ENCODE results near the gene DISP2. TPM values are rescaled to one million over a fixed set of nuclear protein-coding genes. Genes with fewer than 3 reads are reported as not detected.

The DISP2 gene
- total and polyA plus RNA-seq, 2 experiments from 2014 or later, result 1.3 to 2.2 TPM

- TF ChIP-seq, protein P1, sequence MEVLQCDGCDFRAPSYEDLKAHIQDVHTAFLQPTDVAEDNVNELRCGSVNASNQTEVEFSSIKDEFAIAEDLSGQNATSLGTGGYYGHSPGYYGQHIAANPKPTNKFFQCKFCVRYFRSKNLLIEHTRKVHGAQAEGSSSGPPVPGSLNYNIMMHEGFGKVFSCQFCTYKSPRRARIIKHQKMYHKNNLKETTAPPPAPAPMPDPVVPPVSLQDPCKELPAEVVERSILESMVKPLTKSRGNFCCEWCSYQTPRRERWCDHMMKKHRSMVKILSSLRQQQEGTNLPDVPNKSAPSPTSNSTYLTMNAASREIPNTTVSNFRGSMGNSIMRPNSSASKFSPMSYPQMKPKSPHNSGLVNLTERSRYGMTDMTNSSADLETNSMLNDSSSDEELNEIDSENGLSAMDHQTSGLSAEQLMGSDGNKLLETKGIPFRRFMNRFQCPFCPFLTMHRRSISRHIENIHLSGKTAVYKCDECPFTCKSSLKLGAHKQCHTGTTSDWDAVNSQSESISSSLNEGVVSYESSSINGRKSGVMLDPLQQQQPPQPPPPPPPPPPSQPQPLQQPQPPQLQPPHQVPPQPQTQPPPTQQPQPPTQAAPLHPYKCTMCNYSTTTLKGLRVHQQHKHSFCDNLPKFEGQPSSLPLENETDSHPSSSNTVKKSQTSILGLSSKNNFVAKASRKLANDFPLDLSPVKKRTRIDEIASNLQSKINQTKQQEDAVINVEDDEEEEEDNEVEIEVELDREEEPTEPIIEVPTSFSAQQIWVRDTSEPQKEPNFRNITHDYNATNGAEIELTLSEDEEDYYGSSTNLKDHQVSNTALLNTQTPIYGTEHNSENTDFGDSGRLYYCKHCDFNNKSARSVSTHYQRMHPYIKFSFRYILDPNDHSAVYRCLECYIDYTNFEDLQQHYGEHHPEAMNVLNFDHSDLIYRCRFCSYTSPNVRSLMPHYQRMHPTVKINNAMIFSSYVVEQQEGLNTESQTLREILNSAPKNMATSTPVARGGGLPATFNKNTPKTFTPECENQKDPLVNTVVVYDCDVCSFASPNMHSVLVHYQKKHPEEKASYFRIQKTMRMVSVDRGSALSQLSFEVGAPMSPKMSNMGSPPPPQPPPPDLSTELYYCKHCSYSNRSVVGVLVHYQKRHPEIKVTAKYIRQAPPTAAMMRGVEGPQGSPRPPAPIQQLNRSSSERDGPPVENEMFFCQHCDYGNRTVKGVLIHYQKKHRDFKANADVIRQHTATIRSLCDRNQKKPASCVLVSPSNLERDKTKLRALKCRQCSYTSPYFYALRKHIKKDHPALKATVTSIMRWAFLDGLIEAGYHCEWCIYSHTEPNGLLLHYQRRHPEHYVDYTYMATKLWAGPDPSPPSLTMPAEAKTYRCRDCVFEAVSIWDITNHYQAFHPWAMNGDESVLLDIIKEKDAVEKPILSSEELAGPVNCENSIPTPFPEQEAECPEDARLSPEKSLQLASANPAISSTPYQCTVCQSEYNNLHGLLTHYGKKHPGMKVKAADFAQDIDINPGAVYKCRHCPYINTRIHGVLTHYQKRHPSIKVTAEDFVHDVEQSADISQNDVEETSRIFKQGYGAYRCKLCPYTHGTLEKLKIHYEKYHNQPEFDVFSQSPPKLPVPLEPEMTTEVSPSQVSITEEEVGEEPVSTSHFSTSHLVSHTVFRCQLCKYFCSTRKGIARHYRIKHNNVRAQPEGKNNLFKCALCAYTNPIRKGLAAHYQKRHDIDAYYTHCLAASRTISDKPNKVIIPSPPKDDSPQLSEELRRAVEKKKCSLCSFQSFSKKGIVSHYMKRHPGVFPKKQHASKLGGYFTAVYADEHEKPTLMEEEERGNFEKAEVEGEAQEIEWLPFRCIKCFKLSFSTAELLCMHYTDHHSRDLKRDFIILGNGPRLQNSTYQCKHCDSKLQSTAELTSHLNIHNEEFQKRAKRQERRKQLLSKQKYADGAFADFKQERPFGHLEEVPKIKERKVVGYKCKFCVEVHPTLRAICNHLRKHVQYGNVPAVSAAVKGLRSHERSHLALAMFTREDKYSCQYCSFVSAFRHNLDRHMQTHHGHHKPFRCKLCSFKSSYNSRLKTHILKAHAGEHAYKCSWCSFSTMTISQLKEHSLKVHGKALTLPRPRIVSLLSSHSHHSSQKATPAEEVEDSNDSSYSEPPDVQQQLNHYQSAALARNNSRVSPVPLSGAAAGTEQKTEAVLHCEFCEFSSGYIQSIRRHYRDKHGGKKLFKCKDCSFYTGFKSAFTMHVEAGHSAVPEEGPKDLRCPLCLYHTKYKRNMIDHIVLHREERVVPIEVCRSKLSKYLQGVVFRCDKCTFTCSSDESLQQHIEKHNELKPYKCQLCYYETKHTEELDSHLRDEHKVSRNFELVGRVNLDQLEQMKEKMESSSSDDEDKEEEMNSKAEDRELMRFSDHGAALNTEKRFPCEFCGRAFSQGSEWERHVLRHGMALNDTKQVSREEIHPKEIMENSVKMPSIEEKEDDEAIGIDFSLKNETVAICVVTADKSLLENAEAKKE (CRISPR knock-in tag; IDR thresholded peaks at IDR 0.05), result no peak
- no peak for TF ChIP-seq CREB1 (CRISPR knock-in tag; IDR thresholded peaks at IDR 0.05; ENCODE audit: low read depth)
- no peak for TF ChIP-seq EZH2 (IDR thresholded peaks at IDR 0.05; ENCODE audit: low read depth, unreplicated experiment)
- TF ChIP-seq ZNF114 (CRISPR knock-in tag; IDR thresholded peaks at IDR 0.05), result no peak
- no peak for TF ChIP-seq JUNB (IDR thresholded peaks at IDR 0.05; ENCODE audit: unreplicated experiment)
- no peak for TF ChIP-seq STAT1 (IDR thresholded peaks at IDR 0.05; ENCODE audit: unreplicated experiment)
- TF ChIP-seq CTCF (conservative IDR thresholded peaks at IDR 0.05; ENCODE audit: low read depth in 2 of 2), result no peak
- TF ChIP-seq EZH2phosphoT487 (IDR thresholded peaks at IDR 0.05; ENCODE audit: unreplicated experiment), result no peak
Measured at GRCh38 chr15:40322531-40323238, 35.3 kb upstream of the DISP2 start (continued).

Data from GM23338 (cell line).